HEK293T (cell line): Measurements from ENCODE around the gene FAM200A.
A peak's percentile ranks its signal among the peaks of the same experiment; 100 is the strongest.

ENCODE experiments used
- CTCF ChIA-PET: fragments of 350-600 bp; formaldehyde crosslinking; extraction: SDS; loops from one replicate; lab custom pipeline; 2021; ENCODE audit warnings: antibody characterized with exemption, inconsistent platforms; lab: Yijun Ruan, JAX
- POLR2A ChIA-PET: fragments of 350-600 bp; formaldehyde crosslinking; extraction: SDS; loops from one replicate; lab custom pipeline; 2020; ENCODE audit warnings: antibody characterized with exemption, inconsistent platforms; lab: Yijun Ruan, JAX
- DNase-seq: peaks from one replicate; pipeline ENCODE4 v3.0.0; 2012; ENCODE audit warnings: mixed read lengths; ENCODE audit errors: extremely low spot score
- ARNT ChIP-seq: fragments of 450-650 bp; IDR thresholded peaks from 2 replicates; pipeline ENCODE4 v1.6.1; 2017; ENCODE audit warnings: mild to moderate bottlenecking
- BHLHE40 ChIP-seq: fragments of 450-650 bp; IDR thresholded peaks from 2 replicates; pipeline ENCODE4 v1.6.1; 2016; ENCODE audit warnings: mild to moderate bottlenecking, moderate library complexity, borderline replicate concordance
- CTBP1 ChIP-seq: fragments of 450-650 bp; IDR thresholded peaks from 2 replicates; pipeline ENCODE4 v1.6.1; 2016; ENCODE audit warnings: borderline replicate concordance
- ELF4 ChIP-seq: fragments of 450-650 bp; IDR thresholded peaks from 2 replicates; pipeline ENCODE4 v1.6.1; 2017; ENCODE audit warnings: antibody characterized with exemption
- FOXA1 ChIP-seq: fragments of 450-650 bp; IDR thresholded peaks from 2 replicates; pipeline ENCODE4 v1.6.1; 2016; ENCODE audit warnings: mild to moderate bottlenecking
- FOXK2 ChIP-seq: fragments of 450-650 bp; IDR thresholded peaks from 2 replicates; pipeline ENCODE4 v1.6.1; 2016; ENCODE audit warnings: mild to moderate bottlenecking
- FOXM1 ChIP-seq: fragments of 450-650 bp; IDR thresholded peaks from 2 replicates; pipeline ENCODE4 v1.6.1; 2017; ENCODE audit warnings: mild to moderate bottlenecking, borderline replicate concordance
- HDGF ChIP-seq: fragments of 450-650 bp; IDR thresholded peaks from 2 replicates; pipeline ENCODE4 v1.6.1; 2017; ENCODE audit warnings: antibody characterized with exemption, borderline replicate concordance
- L3MBTL2 ChIP-seq: fragments of 450-650 bp; conservative IDR thresholded peaks from 2 replicates; pipeline ENCODE4 v1.6.1; 2016; ENCODE audit warnings: mild to moderate bottlenecking
- LEF1 ChIP-seq: fragments of 450-650 bp; IDR thresholded peaks from 2 replicates; pipeline ENCODE4 v1.6.1; 2017; ENCODE audit warnings: mild to moderate bottlenecking, borderline replicate concordance
- NFRKB ChIP-seq: fragments of 450-650 bp; IDR thresholded peaks from 2 replicates; pipeline ENCODE4 v1.6.1; 2016; ENCODE audit warnings: mild to moderate bottlenecking, moderate library complexity
- PKNOX1 ChIP-seq: fragments of 450-650 bp; IDR thresholded peaks from 2 replicates; pipeline ENCODE4 v1.6.1; 2016
- SP1 ChIP-seq: fragments of 450-650 bp; IDR thresholded peaks from 2 replicates; pipeline ENCODE4 v1.6.1; 2017
- SUZ12 ChIP-seq: fragments of 450-650 bp; IDR thresholded peaks from 2 replicates; pipeline ENCODE4 v1.6.1; 2016; ENCODE audit warnings: mild to moderate bottlenecking
- TARDBP ChIP-seq: fragments of 450-650 bp; IDR thresholded peaks from 2 replicates; pipeline ENCODE4 v1.6.1; 2016
- ZNF384 ChIP-seq: fragments of 450-650 bp; IDR thresholded peaks from 2 replicates; pipeline ENCODE4 v1.6.1; 2016

The FAM200A gene

GRCh38 chr7:99558306-99559174 is 6.6 kb upstream of the FAM200A start, which contains the start of gene ZNF655:
Gene ZNF655 (plus strand): TSS chr7:99558642. CDS start chr7:99560560, 1,918 bp downstream.
- TF ChIP-seq LEF1 (no peak), TARDBP (no peak), FOXA1 (no peak), L3MBTL2 (peak; percentile 70), ZNF384 (no peak), CTBP1 (no peak), ELF4 (peak; percentile 85), NFRKB (peak; percentile 63; the same call in 1 of the 2 replicates), PKNOX1 (peak; percentile 96), SUZ12 (no peak), ARNT (no peak), HDGF (0 out of 2 replicates have a peak, but pooled peaks have one; percentile 71), FOXM1 (no peak), BHLHE40 (no peak), SP1 (no peak), FOXK2 (no peak)
- peak; percentile 93 for DNase-seq
- CTCF ChIA-PET: interaction anchor here (0.8 kb wide), 1 partner anchor 58 kb away, joined by 3 read pairs; no protein-coding TSS in a partner anchor
- POLR2A ChIA-PET: interaction anchor here (0.6 to 3.7 kb wide), 22 partner anchors 8 to 361 kb away, joined by 3 to 31 read pairs (median 4); partner anchors contain the start of genes BUD31, PDAP1, TRIM4 and ZKSCAN5

GRCh38 chr7:99557940-99558305 is 6.0 kb upstream of the FAM200A start:
- DNase-seq: no peak
- ChIA-PET POLR2A (interaction anchor here (0.6 to 3.7 kb wide), 18 partner anchors 9 to 302 kb away, joined by 3 to 31 read pairs (median 6); partner anchors contain the start of genes BUD31, PDAP1, ZKSCAN5 and ZNF394), CTCF (no interaction called here)
- TF ChIP-seq NFRKB (no peak), HDGF (no peak), FOXK2 (no peak), CTBP1 (no peak), LEF1 (no peak), TARDBP (no peak), FOXA1 (no peak), L3MBTL2 (no peak), FOXM1 (no peak), SUZ12 (no peak), PKNOX1 (no peak), ELF4 (no peak), BHLHE40 (no peak)

GRCh38 chr7:99557196-99557607 is 5.3 kb upstream of the FAM200A start:
- ChIA-PET CTCF (no interaction called here), POLR2A (interaction anchor here (1.2 to 3.7 kb wide), 6 partner anchors 20 to 102 kb away, joined by 3 to 31 read pairs (median 10); partner anchors contain the start of genes ZKSCAN5, ZNF394 and ZSCAN25)
- no peak for DNase-seq
- TF ChIP-seq FOXA1 (no peak), SUZ12 (no peak), L3MBTL2 (no peak), ZNF384 (no peak), CTBP1 (no peak), BHLHE40 (no peak), ARNT (no peak), PKNOX1 (no peak), SP1 (no peak), ELF4 (no peak), FOXK2 (no peak), HDGF (no peak), FOXM1 (no peak), LEF1 (no peak), TARDBP (no peak), NFRKB (no peak)

- TF ChIP-seq NFRKB: no peak
- TF ChIP-seq SUZ12: no peak
- no peak for TF ChIP-seq SP1
- TF ChIP-seq PKNOX1: no peak
- no peak for TF ChIP-seq CTBP1
- TF ChIP-seq FOXM1: no peak
- no peak for TF ChIP-seq ELF4
- TF ChIP-seq TARDBP: no peak
- no peak for TF ChIP-seq ARNT
- no peak for TF ChIP-seq L3MBTL2
- no peak for TF ChIP-seq ZNF384
- no peak for TF ChIP-seq BHLHE40
- ChIA-PET CTCF (no interaction called here), POLR2A (no interaction called here)
- no peak for DNase-seq
Observed at GRCh38 chr7:99554939-99555338, 3.0 kb upstream of the FAM200A start.
